Esophagus squamous epithelium (tissue), 4 donors: Measurements from ENCODE around the gene MISP3.

Source experiments
- CTCF ChIP-seq, 6 experiments: fragments of 450-650 bp in 4 of 6; fragments of 200-600 bp in 2 of 6; sonication (generic) in 2 of 6; IDR thresholded peaks; one replicate each; pipeline ENCODE4 v1.5.1; 2016 to 2019; ENCODE audit warnings: antibody characterized with exemption in 6 of 6, mild to moderate bottlenecking in 4 of 6, moderate library complexity in 4 of 6
- POLR2A ChIP-seq, 4 donors: fragments of 450-650 bp; IDR thresholded peaks; one replicate each; pipeline ENCODE4 v1.6.1; 2017; ENCODE audit warnings: antibody characterized with exemption in 4 of 4, mild to moderate bottlenecking in 4 of 4, moderate library complexity in 3 of 4

GRCh38 chr19:14033946-14034345, 38.6 kb upstream of the MISP3 start:
- no peak for TF ChIP-seq CTCF (IDR thresholded peaks at IDR 0.05)
- TF ChIP-seq POLR2A (IDR thresholded peaks at IDR 0.05) = no peak
